Caki2 (cell line): ENCODE results near the gene WFIKKN2. TPM values are rescaled to one million over a fixed set of nuclear protein-coding genes. Genes with fewer than 3 reads are reported as not detected.
"Not testable (repeated sequence)": the region's sequence is repeated elsewhere in the genome, so short reads cannot be mapped to it uniquely, and the experiment has no call there.

Experiments used
- DNase-seq: peaks from one replicate; pipeline ENCODE4 v3.0.0-alpha.2; 2015; ENCODE audit warnings: low read depth
- in situ Hi-C: cut with HindIII; loops from 2 replicates; pipeline ENCODE4 v1.10.0; 2016; ENCODE audit warnings: low sequenced_read_pairs, low pct_unique_long_range_greater_than_20kb, mixed read lengths
- total RNA-seq: library from RNA; depleted of rRNA; stranded (reverse); fragments of >200 nt; shearing (Covaris generic); gene quantifications from 2 replicates; pipeline ENCODE4 v1.2.3, GENCODE V29; 2014; ENCODE audit warnings: low replicate concordance; rRNA removed

WFIKKN2 gene
- total RNA-seq, result not detected in 2 replicates

- DNase-seq, result no peak
- in situ Hi-C loops, result no loop called here
Measured at GRCh38 chr17:50835301-50836234, at the start of gene WFIKKN2. Gene WFIKKN2, plus strand, starts transcription at chr17:50835586. Its CDS starts 352 bp downstream, at chr17:50835938.

GRCh38 chr17:50785946-50786570, 49.3 kb upstream of the WFIKKN2 start:
- in situ Hi-C loops, result no loop called here

GRCh38 chr17:50787106-50787505, 48.3 kb upstream of the WFIKKN2 start:
- in situ Hi-C loops, result no loop called here
- no peak for DNase-seq

More at GRCh38 chr17:50785946-50786570, 49.3 kb upstream of the WFIKKN2 start:
- DNase-seq, result no peak

GRCh38 chr17:50790618-50791017, 44.8 kb upstream of the WFIKKN2 start:
- no peak for DNase-seq
- in situ Hi-C loops, result no loop called here

- no peak for DNase-seq
- in situ Hi-C loops, result no loop called here
Measured at GRCh38 chr17:50792132-50792531, 43.3 kb upstream of the WFIKKN2 start.

- DNase-seq, result no peak
- in situ Hi-C loops, result no loop called here
Measured at GRCh38 chr17:50793007-50793406, 42.4 kb upstream of the WFIKKN2 start.

- in situ Hi-C loops, result no loop called here
Measured at GRCh38 chr17:50794361-50794760, 41.0 kb upstream of the WFIKKN2 start.

GRCh38 chr17:50797135-50797810, 38.1 kb upstream of the WFIKKN2 start:
- DNase-seq, result no peak
- in situ Hi-C loops, result no loop called here

More at GRCh38 chr17:50794361-50794760, 41.0 kb upstream of the WFIKKN2 start:
- DNase-seq, result no peak

- in situ Hi-C loops, result no loop called here
- no peak for DNase-seq
Measured at GRCh38 chr17:50798424-50799288, 36.7 kb upstream of the WFIKKN2 start.

- in situ Hi-C loops, result no loop called here
- DNase-seq, result no peak
Measured at GRCh38 chr17:50799582-50799981, 35.8 kb upstream of the WFIKKN2 start.

- in situ Hi-C loops, result no loop called here
- no peak for DNase-seq
Measured at GRCh38 chr17:50800196-50800700, 35.1 kb upstream of the WFIKKN2 start.

GRCh38 chr17:50802609-50803571, 32.5 kb upstream of the WFIKKN2 start:
- no peak for DNase-seq
- in situ Hi-C loops, result no loop called here

- DNase-seq, result peak; percentile 14
- in situ Hi-C loops, result no loop called here
Measured at GRCh38 chr17:50803676-50804075, 31.7 kb upstream of the WFIKKN2 start.

GRCh38 chr17:50804749-50805475, 30.5 kb upstream of the WFIKKN2 start:
- DNase-seq, in situ Hi-C loops: not testable (repeated sequence)

- in situ Hi-C loops, result no loop called here
- no peak for DNase-seq
Measured at GRCh38 chr17:50805486-50805885, 29.9 kb upstream of the WFIKKN2 start.

- DNase-seq, result no peak
- in situ Hi-C loops, result no loop called here
Measured at GRCh38 chr17:50806141-50806643, 29.2 kb upstream of the WFIKKN2 start.
